Right ventricle myocardium superior (tissue), 1 donor: Measurements from ENCODE around the gene CD6. TPM values are rescaled to one million over a fixed set of nuclear protein-coding genes. Genes with fewer than 3 reads are reported as not detected.

Experiments used
- ATAC-seq: fragments of 200-7000 bp; cut with Tn5 transposase; one replicate; pipeline ENCODE4 v1.9.1; 2020; ENCODE audit warnings: mild to moderate bottlenecking; ENCODE audit not compliant: poor library complexity
- DNase-seq: peaks from one replicate; pipeline ENCODE4 v3.0.0-alpha.2; 2020
- intact Hi-C: fragments of 100-400 bp; cut with DNase I; formaldehyde crosslinking; loops from one replicate; pipeline ENCODE4 v1.11.2; 2022
- total RNA-seq: library from RNA; stranded (reverse); fragmentation: NEBNext Ultra II Directional; extraction: Animal tissue kit (Norgen Biotek cat#: 25700); gene quantifications from one replicate; pipeline ENCODE4 v1.2.1, GENCODE V29; 2021
- donor health status: DM: no; HTN: yes; CAD: no; lungs with severe emphysema.

CD6 gene
- total RNA-seq, 1 donor from 2014 or later = 0.08 TPM

GRCh38 chr11:60974726-60975125 lies 3.2 kb downstream of the CD6 start:
- intact Hi-C loops = no loop called here
- DNase-seq (no peak), ATAC-seq (no peak)

- ATAC-seq (no peak), DNase-seq (no peak)
- intact Hi-C loops = no loop called here
These were observed 5.7 kb downstream of the CD6 start for GRCh38 chr11:60977224-60977623.

- intact Hi-C loops = no loop called here
- ATAC-seq (no peak), DNase-seq (no peak)
These were observed 6.4 kb downstream of the CD6 start for GRCh38 chr11:60977836-60978235.

DNA sequence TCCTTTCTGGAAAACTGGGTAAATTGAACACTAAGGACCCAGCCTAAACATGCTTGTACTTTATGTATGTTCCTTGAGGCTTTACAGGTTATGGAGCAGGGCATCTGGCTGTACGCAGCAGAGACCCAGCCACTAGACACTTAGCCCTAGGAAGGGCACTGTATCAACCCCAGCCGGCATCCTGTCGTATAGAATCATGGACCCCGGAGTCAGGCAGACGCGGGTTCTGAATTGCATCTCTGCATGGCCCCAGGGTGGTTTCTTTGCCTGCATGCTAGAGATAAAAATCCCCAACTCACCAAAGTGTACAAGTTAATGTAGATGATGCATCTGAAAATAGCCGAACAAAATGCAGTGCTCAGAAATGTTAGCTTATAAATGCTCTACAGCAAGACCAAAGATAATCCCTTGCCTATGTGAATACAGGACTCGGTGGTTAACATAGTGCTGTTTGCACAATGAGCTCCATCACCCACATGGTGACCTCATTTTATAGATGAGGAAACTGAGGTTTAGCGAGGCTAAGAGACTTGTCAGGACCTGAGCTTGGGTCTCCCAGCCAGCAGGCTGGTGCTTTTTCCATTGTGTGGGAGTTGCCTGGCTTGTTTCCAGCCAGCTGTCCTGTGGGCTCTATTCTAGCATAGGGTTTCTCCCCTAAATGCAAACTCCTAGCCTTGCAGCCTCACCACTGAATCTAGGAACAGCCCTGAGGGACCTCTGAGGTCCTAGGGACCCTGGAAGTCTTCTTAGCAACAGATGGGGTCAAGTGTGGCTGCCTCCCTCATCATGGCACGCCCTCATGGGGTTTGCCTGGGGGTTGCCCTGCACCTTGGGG lies 7.3 kb downstream of the CD6 start:
- intact Hi-C loops = no loop called here
- ATAC-seq (no peak), DNase-seq (no peak)

DNA sequence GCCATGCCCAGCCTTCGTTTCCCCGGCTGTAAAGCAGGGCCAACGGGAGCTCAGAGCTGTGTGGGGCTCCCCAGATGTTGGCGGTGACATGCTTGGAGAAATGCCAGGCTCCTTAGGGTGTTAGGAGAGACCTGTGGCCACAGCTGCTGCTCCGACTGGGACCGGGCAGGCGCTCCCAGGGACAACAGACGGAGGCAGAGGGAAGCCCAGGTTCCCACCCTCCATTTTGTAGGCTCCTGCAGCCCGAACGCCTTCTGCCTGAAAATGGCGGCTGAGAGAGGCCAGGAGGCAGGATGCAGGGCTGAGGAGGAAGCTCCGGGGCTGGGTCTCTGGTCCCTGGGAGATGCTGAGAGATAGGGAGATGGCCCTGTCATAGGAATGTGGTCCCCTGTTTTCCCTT lies 10.0 kb downstream of the CD6 start:
- DNase-seq (no peak), ATAC-seq (no peak)
- intact Hi-C loops = no loop called here

- no peak for ATAC-seq
- no peak for DNase-seq
- intact Hi-C loops = no loop called here
These were observed 10.7 kb downstream of the CD6 start for GRCh38 chr11:60982184-60982583.

GRCh38 chr11:60984149-60984548 lies 12.7 kb downstream of the CD6 start:
- no peak for DNase-seq
- ATAC-seq = no peak
- intact Hi-C loops = no loop called here

GRCh38 chr11:60984636-60985035 lies 13.2 kb downstream of the CD6 start:
- intact Hi-C loops = no loop called here
- ATAC-seq (no peak), DNase-seq (no peak)

GRCh38 chr11:60985501-60985900 lies 14.0 kb downstream of the CD6 start:
- intact Hi-C loops = no loop called here
- ATAC-seq (no peak), DNase-seq (no peak)

- ATAC-seq (no peak), DNase-seq (no peak)
- intact Hi-C loops = no loop called here
These were observed 14.8 kb downstream of the CD6 start for GRCh38 chr11:60985991-60986915.

DNA sequence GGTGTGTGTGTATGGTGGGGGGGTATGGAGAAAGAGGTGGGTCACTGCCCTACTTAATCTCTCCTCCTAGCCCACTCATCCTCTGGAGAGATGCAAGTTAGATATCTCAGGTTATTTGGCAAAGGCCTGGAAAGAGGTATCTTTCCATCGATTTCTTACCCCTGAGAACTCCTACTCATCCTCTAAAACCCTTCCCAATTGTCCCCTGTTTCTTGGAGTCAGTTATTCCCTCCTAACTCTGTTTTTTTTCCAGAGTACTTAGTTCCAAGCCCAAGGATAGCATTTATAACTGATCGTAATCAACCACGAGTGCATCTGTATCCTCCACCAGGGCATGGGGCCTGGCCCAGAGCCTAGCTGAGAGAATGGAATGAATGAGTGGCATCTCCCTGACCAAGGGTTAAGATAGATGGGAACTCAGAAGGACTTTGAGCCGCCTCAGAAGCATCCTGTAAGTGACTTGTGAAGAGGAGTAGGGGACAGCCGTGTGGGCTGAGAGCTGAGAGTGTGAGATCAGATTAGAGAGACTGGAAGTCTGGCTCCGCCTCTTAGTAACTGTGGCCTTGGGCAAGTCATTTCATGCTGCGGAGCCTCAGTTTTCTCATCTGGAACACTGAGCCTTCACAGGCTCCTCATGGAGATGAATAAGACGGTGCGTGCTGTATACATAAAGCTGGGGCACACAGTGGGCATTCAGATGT lies 16.2 kb downstream of the CD6 start:
- intact Hi-C loops = no loop called here
- no peak for ATAC-seq

DNA sequence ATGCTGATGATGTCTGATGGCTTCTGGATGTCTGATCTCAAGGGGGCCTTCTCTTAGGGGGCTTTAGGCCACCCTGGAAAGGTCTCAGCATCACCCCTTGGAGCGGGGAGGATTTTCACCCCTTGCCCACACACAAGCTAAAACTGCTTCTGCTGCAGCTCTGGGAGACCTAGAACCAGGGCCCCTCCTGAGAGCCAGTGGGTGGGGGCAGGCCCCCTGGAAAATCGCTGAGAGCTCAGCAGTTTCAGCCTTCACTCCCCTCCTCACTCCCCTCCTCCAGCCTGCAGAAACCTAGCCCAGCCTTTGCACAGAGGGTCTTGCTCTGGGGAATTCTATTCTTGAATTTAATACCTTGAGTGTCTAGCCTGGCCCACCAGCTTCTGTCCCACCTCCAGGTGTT lies 17.2 kb downstream of the CD6 start:
- intact Hi-C loops = no loop called here
- no peak for ATAC-seq
- DNase-seq = no peak

More for the DNA sequence above, 16.2 kb downstream of the CD6 start:
- DNase-seq = no peak

- intact Hi-C loops = no loop called here
- DNase-seq (no peak), ATAC-seq (no peak)
These were observed 17.7 kb downstream of the CD6 start for GRCh38 chr11:60989093-60989650.

- DNase-seq = no peak
- ATAC-seq = no peak
- intact Hi-C loops = no loop called here
These were observed 20.0 kb downstream of the CD6 start for GRCh38 chr11:60991457-60991856.

DNA sequence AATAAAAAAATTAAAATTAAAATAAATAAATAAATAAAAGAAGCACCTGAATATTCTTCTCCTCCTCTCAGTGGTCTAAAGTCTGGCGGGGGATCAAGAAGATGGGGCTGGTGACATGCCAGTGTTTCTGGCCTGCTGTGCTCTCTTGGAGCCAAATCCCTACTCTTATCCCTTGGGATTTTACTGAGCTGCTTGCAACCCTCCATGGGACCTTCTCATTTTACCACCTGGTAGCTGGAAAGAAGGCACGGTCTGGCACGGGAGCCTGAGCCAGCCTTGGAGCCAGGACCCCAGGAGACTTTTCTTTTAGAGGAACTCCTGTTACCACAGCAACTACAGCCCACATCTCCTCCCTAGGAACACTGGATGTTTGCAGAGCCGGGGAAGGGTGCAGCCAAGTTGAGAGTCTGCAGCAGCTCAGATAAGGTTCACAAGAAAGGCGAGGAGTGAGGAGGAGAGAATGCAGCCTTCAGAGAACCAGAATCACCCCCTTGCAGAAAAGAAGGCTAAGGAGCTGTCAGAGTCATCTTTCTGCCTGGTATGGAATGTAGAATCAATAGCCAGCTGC lies 21.4 kb downstream of the CD6 start:
- no peak for DNase-seq
- ATAC-seq = no peak
- intact Hi-C loops = no loop called here

- DNase-seq = no peak
- no peak for ATAC-seq
- intact Hi-C loops = no loop called here
These were observed 22.1 kb downstream of the CD6 start for GRCh38 chr11:60993615-60994014.

- no peak for DNase-seq
- intact Hi-C loops = no loop called here
- ATAC-seq = no peak
These were observed 23.1 kb downstream of the CD6 start for GRCh38 chr11:60994541-60995080.

DNA sequence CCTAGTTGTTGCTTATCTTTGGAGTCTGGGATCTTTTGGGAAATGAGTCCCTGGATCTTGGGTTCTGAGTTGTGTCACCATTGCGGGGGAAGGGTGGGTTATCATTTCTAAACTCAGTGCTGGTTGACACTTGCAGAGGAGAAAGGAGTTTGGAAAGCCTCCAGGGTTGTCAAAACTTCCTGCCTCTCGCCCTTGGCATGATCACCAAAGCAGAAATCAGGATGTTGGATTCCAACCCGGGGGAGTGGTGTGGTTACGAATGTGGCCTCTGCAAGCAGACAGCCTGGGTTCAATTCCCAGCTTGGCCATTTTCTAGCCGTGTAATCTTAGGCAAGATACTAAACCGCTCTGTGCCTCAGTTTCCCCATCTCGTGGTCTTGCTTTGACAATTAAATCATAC lies 24.3 kb downstream of the CD6 start:
- intact Hi-C loops = no loop called here
- DNase-seq = no peak
- ATAC-seq = peak; percentile 34
